Erythroblast (primary cell): ENCODE measurements around the gene OR10H1.

Experiments used
- GATA1 ChIP-seq: IDR thresholded peaks from 2 replicates; pipeline ENCODE4 v1.6.1; 2011; ENCODE audit warnings: low read depth, mild to moderate bottlenecking, control low read depth, low read length, moderate library complexity
- POLR2A ChIP-seq: IDR thresholded peaks from 2 replicates; pipeline ENCODE4 v1.6.1; 2011; ENCODE audit warnings: mild to moderate bottlenecking, low read length

- no peak for TF ChIP-seq POLR2A
- no peak for TF ChIP-seq GATA1
Observed at GRCh38 chr19:15813916-15814315, 1.5 kb downstream of the OR10H1 start.
